Esophagus muscularis mucosa (tissue), 4 donors: ENCODE measurements around the gene SPATA16. TPM values are rescaled to one million over a fixed set of nuclear protein-coding genes. Genes with fewer than 3 reads are reported as not detected.

ENCODE experiments used
- DNase-seq: peaks from one replicate; pipeline ENCODE4 v3.0.0-alpha.2; 2017; ENCODE audit errors: extremely low spot score
- H3K27ac ChIP-seq, 4 donors: fragments of 200-600 bp; sonication (generic); replicated peaks in 1 of 4; 1 replicate in 3 of 4; 2 replicates in 1 of 4; pipeline ENCODE4 v1.5.1; 2016 to 2019; ENCODE audit warnings: mild to moderate bottlenecking in 1 of 4
- H3K27me3 ChIP-seq, 4 donors: fragments of 200-600 bp; sonication (generic); one replicate each; pipeline versions ENCODE4 v1.5.1 to v1.6.0; 2016 to 2019
- H3K36me3 ChIP-seq, 4 donors: fragments of 200-600 bp; sonication (generic); one replicate each; pipeline ENCODE4 v1.5.1; 2016 to 2019
- H3K4me1 ChIP-seq, 4 donors: fragments of 200-600 bp; sonication (generic); one replicate each; pipeline ENCODE4 v1.5.1; 2016 to 2019
- H3K4me3 ChIP-seq, 4 donors: fragments of 200-600 bp; sonication (generic); 1 replicate in 2 of 4; 2 replicates in 2 of 4; pipeline ENCODE4 v1.5.1; 2016 to 2019; ENCODE audit warnings: mild to moderate bottlenecking in 4 of 4, moderate library complexity in 1 of 4
- H3K9me3 ChIP-seq, 4 donors: fragments of 200-600 bp; sonication (generic); 1 replicate in 3 of 4; 2 replicates in 1 of 4; pipeline ENCODE4 v1.5.1; 2016 to 2019
- EP300 ChIP-seq: sonication (generic); formaldehyde crosslinking; IDR thresholded peaks from one replicate; pipeline ENCODE4 v1.6.1; 2017; ENCODE audit warnings: antibody characterized with exemption
- POLR2A ChIP-seq: fragments of 450-650 bp; IDR thresholded peaks from one replicate; pipeline ENCODE4 v1.6.1; 2017; ENCODE audit warnings: antibody characterized with exemption, moderate library complexity, mild to moderate bottlenecking, low read depth
- POLR2AphosphoS5 ChIP-seq, 2 donors: sonication (generic); formaldehyde crosslinking; IDR thresholded peaks; one replicate each; pipeline ENCODE4 v1.6.1; 2017; ENCODE audit warnings: antibody characterized with exemption in 2 of 2
- WGBS: methylation state at CpG from one replicate; pipeline ENCODE4 v1.1.5; 2018; 5-methylcytosine and 5-hydroxymethylcytosine counted together
- intact Hi-C: fragments of 100-400 bp; cut with DNase I; formaldehyde crosslinking; loops from one replicate; pipeline ENCODE4 v1.15.1; 2023
- total RNA-seq, 4 donors: library from RNA; depleted of rRNA; stranded (reverse); fragments of >200 nt; gene quantifications; one replicate each; pipeline versions ENCODE4 v1.1.0 to v1.2.1, GENCODE V29; 2016
- TF ChIP-seq, protein P1 (sequence below), 3 experiments: fragments of 200-600 bp in 2 of 3; fragments of 450-650 bp in 1 of 3; sonication (generic) in 2 of 3; IDR thresholded peaks; one replicate each; pipeline ENCODE4 v1.5.1; 2017 to 2019; ENCODE audit warnings: antibody characterized with exemption in 3 of 3, mild to moderate bottlenecking in 2 of 3, moderate library complexity in 1 of 3

The SPATA16 gene
- total RNA-seq, 4 donors from 2014 or later: not detected

DNA sequence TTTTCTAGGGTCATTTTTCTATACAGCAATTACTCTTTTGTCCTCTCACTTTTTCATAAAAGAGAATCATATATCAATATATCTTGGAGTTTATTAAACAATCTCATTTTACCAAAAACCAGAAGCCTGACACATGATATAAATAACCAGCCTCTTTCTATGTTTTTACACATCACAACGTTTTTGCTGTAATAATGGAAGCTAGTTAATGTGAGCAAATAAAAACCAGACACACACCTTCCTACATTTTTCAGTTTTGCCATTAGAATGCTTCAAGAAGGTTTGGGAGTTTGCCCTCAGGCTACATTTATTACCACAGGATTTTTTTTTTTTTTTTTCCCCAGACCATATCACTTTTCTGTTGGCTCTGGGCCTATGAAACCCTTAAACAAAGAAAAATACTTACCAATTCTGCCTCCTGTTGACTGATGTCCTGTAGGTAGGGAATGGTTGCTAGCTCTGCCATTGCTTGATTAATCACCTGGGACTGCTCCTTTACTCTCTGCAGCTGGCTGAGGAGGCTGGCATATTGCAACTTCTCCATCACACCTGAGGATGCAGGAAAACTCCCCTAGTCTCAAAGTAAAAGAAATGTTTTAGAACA lies 225.0 kb downstream of the SPATA16 start:
- Histone ChIP-seq H3K4me3 (no peak overlapping the region), H3K36me3 (no peaks in the 10 kb centered on the region), H3K4me1 (peaks cover 0 to 9% (median 3%) of the 10 kb centered on the region in 4 donors), H3K27me3 (no peaks in the 10 kb centered on the region), H3K27ac (no peak overlapping the region), H3K9me3 (no peaks in the 10 kb centered on the region)
- intact Hi-C loops: no loop called here
- TF ChIP-seq POLR2A (no peak), POLR2AphosphoS5 (IDR thresholded peaks at IDR 0.05) (no peak), EP300 (no peak)
- TF ChIP-seq, protein P1, sequence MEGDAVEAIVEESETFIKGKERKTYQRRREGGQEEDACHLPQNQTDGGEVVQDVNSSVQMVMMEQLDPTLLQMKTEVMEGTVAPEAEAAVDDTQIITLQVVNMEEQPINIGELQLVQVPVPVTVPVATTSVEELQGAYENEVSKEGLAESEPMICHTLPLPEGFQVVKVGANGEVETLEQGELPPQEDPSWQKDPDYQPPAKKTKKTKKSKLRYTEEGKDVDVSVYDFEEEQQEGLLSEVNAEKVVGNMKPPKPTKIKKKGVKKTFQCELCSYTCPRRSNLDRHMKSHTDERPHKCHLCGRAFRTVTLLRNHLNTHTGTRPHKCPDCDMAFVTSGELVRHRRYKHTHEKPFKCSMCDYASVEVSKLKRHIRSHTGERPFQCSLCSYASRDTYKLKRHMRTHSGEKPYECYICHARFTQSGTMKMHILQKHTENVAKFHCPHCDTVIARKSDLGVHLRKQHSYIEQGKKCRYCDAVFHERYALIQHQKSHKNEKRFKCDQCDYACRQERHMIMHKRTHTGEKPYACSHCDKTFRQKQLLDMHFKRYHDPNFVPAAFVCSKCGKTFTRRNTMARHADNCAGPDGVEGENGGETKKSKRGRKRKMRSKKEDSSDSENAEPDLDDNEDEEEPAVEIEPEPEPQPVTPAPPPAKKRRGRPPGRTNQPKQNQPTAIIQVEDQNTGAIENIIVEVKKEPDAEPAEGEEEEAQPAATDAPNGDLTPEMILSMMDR (IDR thresholded peaks at IDR 0.05): no peak
- no peak for DNase-seq
- WGBS: 41% methylated on average over 1 of the region's 1 CpG

DNA sequence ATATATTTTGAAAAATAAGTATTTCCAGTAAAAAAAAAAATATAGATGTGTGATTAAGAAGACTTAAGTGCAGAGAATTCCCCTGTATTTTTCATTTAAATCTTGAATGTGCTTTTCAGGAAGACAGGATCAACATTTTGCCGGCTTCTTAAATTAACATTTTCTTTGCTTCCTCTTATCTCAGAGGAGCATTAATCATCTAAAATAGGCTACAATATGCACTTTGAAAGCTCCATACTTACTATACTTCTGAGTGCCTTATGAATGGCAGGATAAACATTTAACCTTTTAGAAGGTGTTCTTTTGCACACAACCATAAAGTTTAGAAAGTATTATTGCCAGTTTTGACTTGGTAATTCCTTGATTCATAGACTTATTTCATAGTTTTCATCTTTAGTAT lies 226.2 kb downstream of the SPATA16 start:
- Histone ChIP-seq H3K27me3 (no peaks in the 10 kb centered on the region), H3K4me3 (no peak overlapping the region), H3K36me3 (no peaks in the 10 kb centered on the region), H3K4me1 (peaks cover 0 to 9% (median 3%) of the 10 kb centered on the region in 4 donors), H3K9me3 (no peaks in the 10 kb centered on the region), H3K27ac (no peak overlapping the region)
- WGBS: 27% methylated on average over 1 of the region's 1 CpG
- intact Hi-C loops: no loop called here
- DNase-seq: no peak
- TF ChIP-seq POLR2A: no peak
- TF ChIP-seq, protein P1 (IDR thresholded peaks at IDR 0.05): no peak
- TF ChIP-seq POLR2AphosphoS5 (IDR thresholded peaks at IDR 0.05): no peak
- TF ChIP-seq EP300: no peak

DNA sequence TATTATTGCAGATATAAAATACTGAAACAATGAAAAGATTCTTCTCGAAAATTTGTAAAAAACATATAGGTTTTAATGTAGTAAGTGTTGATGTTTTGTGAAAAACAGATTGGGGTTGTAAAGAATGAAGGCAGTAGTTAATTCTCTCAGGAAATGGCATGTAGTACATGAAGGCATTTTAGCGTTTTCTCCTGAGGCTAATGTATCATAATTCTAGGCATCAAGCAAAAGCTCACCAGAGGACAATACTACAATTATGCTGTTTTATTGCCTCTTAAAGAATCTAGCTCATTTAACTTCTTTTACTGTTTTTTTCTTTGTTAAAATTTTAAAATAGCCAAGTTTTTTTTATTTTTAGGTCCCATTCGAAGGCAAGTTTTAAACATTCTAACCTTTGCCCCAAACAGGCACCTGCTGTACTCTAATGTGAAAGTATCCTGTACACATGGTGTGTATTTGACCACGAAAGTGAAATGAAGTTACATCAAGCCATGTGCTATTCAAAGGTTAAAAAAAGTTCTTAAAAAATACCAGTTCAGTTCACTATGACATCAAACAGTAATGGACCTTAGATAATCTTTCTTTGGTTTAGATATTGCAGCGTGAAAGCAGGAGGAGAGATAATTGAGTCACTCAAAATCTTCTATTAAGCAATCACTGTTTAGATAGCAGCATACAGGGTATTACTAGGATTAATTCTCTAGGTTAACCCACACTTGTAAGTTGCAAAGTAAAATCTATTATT lies 227.0 kb downstream of the SPATA16 start:
- Histone ChIP-seq H3K4me1 (peaks cover 0 to 8% (median 3%) of the 10 kb centered on the region in 4 donors), H3K27ac (no peak overlapping the region), H3K9me3 (no peaks in the 10 kb centered on the region), H3K4me3 (no peak overlapping the region), H3K36me3 (no peaks in the 10 kb centered on the region), H3K27me3 (no peaks in the 10 kb centered on the region)
- TF ChIP-seq POLR2A (no peak), EP300 (no peak), POLR2AphosphoS5 (IDR thresholded peaks at IDR 0.05) (no peak)
- TF ChIP-seq, protein P1 (IDR thresholded peaks at IDR 0.05): no peak
- 73% methylated on average over 5 of the region's 5 CpGs for WGBS
- intact Hi-C loops: no loop called here
- no peak for DNase-seq

DNA sequence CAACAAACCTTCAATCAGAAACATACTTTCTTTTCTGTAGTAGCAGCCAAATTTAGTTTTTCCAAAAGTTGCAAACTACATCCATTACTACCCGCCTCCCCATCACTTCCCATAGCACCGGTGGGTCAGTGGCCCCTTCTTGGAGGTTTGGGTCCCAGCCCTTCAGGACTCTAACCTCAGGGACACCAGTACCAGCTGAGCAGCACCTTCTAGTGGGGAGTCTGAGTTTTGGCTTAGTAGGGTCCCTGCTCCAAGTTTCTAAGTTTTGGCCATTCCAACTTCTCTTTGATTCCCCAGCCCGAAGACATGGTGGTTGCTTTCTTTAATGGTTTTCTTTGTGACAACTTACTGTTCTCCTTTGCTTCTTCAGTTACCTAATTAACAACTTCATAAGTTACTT lies 229.9 kb downstream of the SPATA16 start:
- H3K4me3 ChIP-seq: no peak overlapping the region
- no peak overlapping the region for H3K27ac ChIP-seq
- H3K4me1 ChIP-seq: no peaks in the 10 kb centered on the region
- H3K27me3 ChIP-seq: no peaks in the 10 kb centered on the region
- DNase-seq: no peak
- no peaks in the 10 kb centered on the region for H3K9me3 ChIP-seq
- TF ChIP-seq EP300 (no peak), POLR2A (no peak), POLR2AphosphoS5 (IDR thresholded peaks at IDR 0.05) (no peak)
- TF ChIP-seq, protein P1 (IDR thresholded peaks at IDR 0.05): no peak
- intact Hi-C loops: no loop called here
- WGBS: 89% methylated on average over 3 of the region's 3 CpGs
- no peaks in the 10 kb centered on the region for H3K36me3 ChIP-seq
